Measurements from ENCODE around the gene ARHGAP9.
"Not testable (repeated sequence)": the region's sequence is repeated elsewhere in the genome, so short reads cannot be mapped to it uniquely, and the experiment has no call there.

GRCh38 chr12:57513677-57514076 is 34.0 kb upstream of the ARHGAP9 start:
- TF ChIP-seq CTCF (IDR thresholded peaks at IDR 0.05); POLR2A (IDR thresholded peaks at IDR 0.05); POLR2AphosphoS5 (IDR thresholded peaks at IDR 0.05; ENCODE audit: insufficient read depth in 1 of 2, low read depth in 1 of 2): not testable (repeated sequence)

Data from vagina (tissue), 2 donors.